DND-41 (cell line): Measurements from ENCODE around the gene OR8K3.

Experiments used
- ATAC-seq: fragments of 200-7000 bp; cut with Tn5 transposase; 3 replicates; pipeline ENCODE4 v1.9.1; 2021; ENCODE audit warnings: low read depth; ENCODE audit not compliant: insufficient read depth
- DNase-seq: peaks from one replicate; pipeline ENCODE4 v3.0.0-alpha.2; 2020
- H2AFZ ChIP-seq: 2 replicates; pipeline ENCODE4 v1.6.0; 2012; ENCODE audit warnings: low read depth, low read length
- H3K27ac ChIP-seq: 2 replicates; pipeline ENCODE4 v1.5.1; 2012; ENCODE audit warnings: low read length, inconsistent platforms
- H3K27me3 ChIP-seq: fragments of 200-600 bp; sonication (generic); 2 replicates; pipeline ENCODE4 v1.6.0; 2012; ENCODE audit warnings: low read length, mild to moderate bottlenecking, inconsistent platforms; ENCODE audit not compliant: insufficient read depth, poor library complexity
- H3K36me3 ChIP-seq: 2 replicates; pipeline ENCODE4 v1.5.1; 2012; ENCODE audit warnings: low read length, inconsistent platforms; ENCODE audit not compliant: insufficient read depth
- H3K4me1 ChIP-seq: 2 replicates; pipeline ENCODE4 v1.5.1; 2012; ENCODE audit warnings: mild to moderate bottlenecking, low read length; ENCODE audit not compliant: insufficient read depth
- H3K4me2 ChIP-seq: 2 replicates; pipeline ENCODE4 v1.6.0; 2012; ENCODE audit warnings: mild to moderate bottlenecking, moderate library complexity, low read length, inconsistent platforms; ENCODE audit not compliant: insufficient read depth
- H3K4me3 ChIP-seq, 2 experiments: fragments of 200-600 bp in 1 of 2; shearing (Covaris generic) in 1 of 2; 2 replicates each; pipeline ENCODE4 v1.5.1; 2012 to 2016; ENCODE audit warnings: inconsistent platforms in 2 of 2, low read length in 2 of 2, mild to moderate bottlenecking in 2 of 2, low read depth in 1 of 2, moderate library complexity in 1 of 2
- H3K79me2 ChIP-seq: 2 replicates; pipeline ENCODE4 v1.6.0; 2012; ENCODE audit warnings: low read length, inconsistent platforms; ENCODE audit not compliant: insufficient read depth
- H3K9ac ChIP-seq: 2 replicates; pipeline ENCODE4 v1.6.0; 2012; ENCODE audit warnings: low read depth, mild to moderate bottlenecking, inconsistent platforms, low read length, moderate library complexity
- H3K9me3 ChIP-seq: 2 replicates; pipeline ENCODE4 v1.5.1; 2012; ENCODE audit warnings: low read length, moderate library complexity, mild to moderate bottlenecking, inconsistent platforms; ENCODE audit not compliant: insufficient read depth, severe bottlenecking
- H4K20me1 ChIP-seq: 2 replicates; pipeline ENCODE4 v1.6.0; 2012; ENCODE audit warnings: low read length; ENCODE audit not compliant: insufficient read depth
- CTCF ChIP-seq: IDR thresholded peaks from 2 replicates; pipeline ENCODE4 v1.5.1; 2012; ENCODE audit warnings: borderline replicate concordance, low read length, moderate library complexity, mild to moderate bottlenecking; ENCODE audit not compliant: poor library complexity, severe bottlenecking; ENCODE audit errors: extremely low read depth
- EZH2 ChIP-seq: IDR thresholded peaks from 3 replicates; pipeline ENCODE4 v1.6.1; 2012; ENCODE audit warnings: borderline replicate concordance, low read depth, mild to moderate bottlenecking, moderate library complexity, low read length, inconsistent platforms; ENCODE audit not compliant: severe bottlenecking

Gene OR8K3

GRCh38 chr11:56296898-56297297 is 18.0 kb upstream of the OR8K3 start:
- Histone ChIP-seq H3K36me3 (no peaks in the 10 kb centered on the region), H3K4me1 (no peaks in the 10 kb centered on the region), H3K9ac (no peak overlapping the region), H4K20me1 (no peaks in the 10 kb centered on the region), H3K27me3 (no peaks in the 10 kb centered on the region), H3K4me2 (no peak overlapping the region), H3K79me2 (no peaks in the 10 kb centered on the region), H3K9me3 (no peaks in the 10 kb centered on the region), H3K27ac (no peak overlapping the region), H2AFZ (no peak overlapping the region), H3K4me3 (no peak overlapping the region)
- no peak for DNase-seq
- TF ChIP-seq EZH2 (no peak), CTCF (no peak)
- no peak for ATAC-seq

GRCh38 chr11:56307836-56308235 is 7.1 kb upstream of the OR8K3 start:
- no peak for ATAC-seq
- H3K27ac ChIP-seq, result no peak overlapping the region
- TF ChIP-seq EZH2 (no peak), CTCF (no peak)

GRCh38 chr11:56331861-56332491 is 17.0 kb downstream of the OR8K3 start:
- no peaks in the 10 kb centered on the region for H3K9me3 ChIP-seq
- H3K36me3 ChIP-seq, result no peaks in the 10 kb centered on the region
- H3K9ac ChIP-seq, result no peak overlapping the region
- no peak overlapping the region for H2AFZ ChIP-seq
- DNase-seq, result no peak
- no peak overlapping the region for H3K27ac ChIP-seq
- H3K79me2 ChIP-seq, result no peaks in the 10 kb centered on the region
- no peaks in the 10 kb centered on the region for H3K4me1 ChIP-seq
- TF ChIP-seq EZH2 (no peak), CTCF (no peak)
- ATAC-seq, result no peak
- H3K27me3 ChIP-seq, result no peaks in the 10 kb centered on the region
- no peaks in the 10 kb centered on the region for H4K20me1 ChIP-seq
- H3K4me2 ChIP-seq, result no peak overlapping the region
- H3K4me3 ChIP-seq, result no peak overlapping the region

More at GRCh38 chr11:56307836-56308235, 7.1 kb upstream of the OR8K3 start:
- Histone ChIP-seq H2AFZ (no peak overlapping the region), H3K4me2 (no peak overlapping the region), H3K9me3 (no peaks in the 10 kb centered on the region), H3K36me3 (no peaks in the 10 kb centered on the region), H3K4me3 (no peak overlapping the region), H3K4me1 (no peaks in the 10 kb centered on the region), H3K79me2 (no peaks in the 10 kb centered on the region), H4K20me1 (no peaks in the 10 kb centered on the region), H3K9ac (no peak overlapping the region), H3K27me3 (no peaks in the 10 kb centered on the region)
- DNase-seq, result no peak

- DNase-seq, result no peak
- Histone ChIP-seq H3K27me3 (no peaks in the 10 kb centered on the region), H3K36me3 (no peaks in the 10 kb centered on the region), H3K4me2 (no peak overlapping the region), H3K79me2 (no peaks in the 10 kb centered on the region), H3K27ac (no peak overlapping the region), H3K9ac (no peak overlapping the region), H3K9me3 (no peaks in the 10 kb centered on the region), H3K4me1 (no peaks in the 10 kb centered on the region), H3K4me3 (no peak overlapping the region), H2AFZ (no peak overlapping the region), H4K20me1 (no peaks in the 10 kb centered on the region)
- TF ChIP-seq CTCF (no peak), EZH2 (no peak)
- ATAC-seq, result no peak
Observed at GRCh38 chr11:56333156-56333555, 18.2 kb downstream of the OR8K3 start.
